Right atrium auricular region (tissue), 2 donors: Measurements from ENCODE around the gene ENG. TPM values are rescaled to one million over a fixed set of nuclear protein-coding genes. Genes with fewer than 3 reads are reported as not detected.
"Not testable (repeated sequence)": the region's sequence is repeated elsewhere in the genome, so short reads cannot be mapped to it uniquely, and the experiment has no call there.

ENCODE experiments used
- DNase-seq: peaks from one replicate; pipeline ENCODE4 v3.0.0-alpha.2; 2019; ENCODE audit warnings: low spot score
- H3K27ac ChIP-seq, 2 donors: fragments of 200-600 bp; sonication (generic); 1 replicate in 1 of 2; 2 replicates in 1 of 2; pipeline ENCODE4 v1.5.1; 2016 to 2019
- H3K27me3 ChIP-seq, 2 donors: fragments of 200-600 bp; sonication (generic); one replicate each; pipeline versions ENCODE4 v1.5.1 to v1.6.0; 2017 to 2019
- H3K36me3 ChIP-seq: fragments of 200-600 bp; sonication (generic); one replicate; pipeline ENCODE4 v1.5.1; 2016
- H3K4me1 ChIP-seq, 2 donors: fragments of 200-600 bp; sonication (generic); one replicate each; pipeline versions ENCODE4 v1.5.1 to v1.6.0; 2017 to 2019
- H3K4me3 ChIP-seq, 2 donors: fragments of 200-600 bp; sonication (generic); 1 replicate in 1 of 2; 2 replicates in 1 of 2; pipeline ENCODE4 v1.5.1; 2017 to 2019; ENCODE audit warnings: mild to moderate bottlenecking in 1 of 2, moderate library complexity in 1 of 2
- H3K9me3 ChIP-seq, 2 donors: fragments of 200-600 bp; sonication (generic); one replicate each; pipeline ENCODE4 v1.5.1; 2019
- total RNA-seq, 2 donors: library from RNA; depleted of rRNA; stranded (reverse); fragments of >200 nt; gene quantifications; one replicate each; pipeline ENCODE4 v1.1.0, GENCODE V29; 2016
- TF ChIP-seq, protein P1 (sequence below), 2 donors: fragments of 200-600 bp; sonication (generic); IDR thresholded peaks; one replicate each; pipeline ENCODE4 v1.5.1; 2019; ENCODE audit warnings: antibody characterized with exemption in 2 of 2

Gene ENG
- total RNA-seq, 2 donors from 2014 or later: 142 to 511 TPM

- peaks cover 0 to 21% of the 10 kb centered on the region in 2 donors for H3K4me1 ChIP-seq
- H3K9me3 ChIP-seq: no peaks in the 10 kb centered on the region
- H3K36me3 ChIP-seq: peaks cover 30% of the 10 kb centered on the region
- no peaks in the 10 kb centered on the region for H3K27me3 ChIP-seq
- TF ChIP-seq, protein P1, sequence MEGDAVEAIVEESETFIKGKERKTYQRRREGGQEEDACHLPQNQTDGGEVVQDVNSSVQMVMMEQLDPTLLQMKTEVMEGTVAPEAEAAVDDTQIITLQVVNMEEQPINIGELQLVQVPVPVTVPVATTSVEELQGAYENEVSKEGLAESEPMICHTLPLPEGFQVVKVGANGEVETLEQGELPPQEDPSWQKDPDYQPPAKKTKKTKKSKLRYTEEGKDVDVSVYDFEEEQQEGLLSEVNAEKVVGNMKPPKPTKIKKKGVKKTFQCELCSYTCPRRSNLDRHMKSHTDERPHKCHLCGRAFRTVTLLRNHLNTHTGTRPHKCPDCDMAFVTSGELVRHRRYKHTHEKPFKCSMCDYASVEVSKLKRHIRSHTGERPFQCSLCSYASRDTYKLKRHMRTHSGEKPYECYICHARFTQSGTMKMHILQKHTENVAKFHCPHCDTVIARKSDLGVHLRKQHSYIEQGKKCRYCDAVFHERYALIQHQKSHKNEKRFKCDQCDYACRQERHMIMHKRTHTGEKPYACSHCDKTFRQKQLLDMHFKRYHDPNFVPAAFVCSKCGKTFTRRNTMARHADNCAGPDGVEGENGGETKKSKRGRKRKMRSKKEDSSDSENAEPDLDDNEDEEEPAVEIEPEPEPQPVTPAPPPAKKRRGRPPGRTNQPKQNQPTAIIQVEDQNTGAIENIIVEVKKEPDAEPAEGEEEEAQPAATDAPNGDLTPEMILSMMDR (IDR thresholded peaks at IDR 0.05): no peak
- H3K27ac ChIP-seq: peak overlapping the region in 1 of 2 donors; percentile 10
- no peak for DNase-seq
- H3K4me3 ChIP-seq: no peak overlapping the region
Observed at GRCh38 chr9:127884427-127884911, 30.0 kb upstream of the ENG start.

DNA sequence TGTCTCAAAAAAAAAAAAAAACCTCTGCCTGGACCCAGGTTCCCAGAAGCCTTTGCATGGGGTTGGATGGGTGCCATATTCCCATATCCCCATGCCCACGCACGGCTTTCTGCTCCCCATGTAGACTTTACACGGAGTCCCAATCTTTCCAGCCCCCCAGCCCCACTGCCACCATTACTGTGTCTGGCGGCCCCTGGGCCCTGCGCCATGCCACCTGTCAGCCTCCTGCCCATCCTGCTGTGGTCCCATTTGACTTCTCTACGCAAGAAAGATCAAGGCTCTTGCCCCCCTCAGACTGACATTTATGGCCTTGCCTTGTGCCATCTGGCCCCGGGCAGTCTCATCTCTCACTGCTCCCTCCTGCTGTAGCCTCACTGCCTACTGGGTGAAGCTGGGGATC lies 29.5 kb upstream of the ENG start:
- H3K4me1 ChIP-seq: peaks cover 0 to 21% of the 10 kb centered on the region in 2 donors
- no peak overlapping the region for H3K4me3 ChIP-seq
- peak overlapping the region in 1 of 2 donors; percentile 10 for H3K27ac ChIP-seq
- DNase-seq: no peak
- H3K9me3 ChIP-seq: no peaks in the 10 kb centered on the region
- H3K36me3 ChIP-seq: peaks cover 30% of the 10 kb centered on the region
- no peaks in the 10 kb centered on the region for H3K27me3 ChIP-seq
- TF ChIP-seq, protein P1 (IDR thresholded peaks at IDR 0.05): no peak

- H3K9me3 ChIP-seq, H3K27me3 ChIP-seq, H3K4me3 ChIP-seq, DNase-seq, H3K27ac ChIP-seq: not testable (repeated sequence)
- H3K36me3 ChIP-seq: peaks cover 16% of the 10 kb centered on the region
- peaks cover 0 to 40% of the 10 kb centered on the region in 2 donors for H3K4me1 ChIP-seq
Observed at GRCh38 chr9:127881715-127882114, 27.3 kb upstream of the ENG start.

DNA sequence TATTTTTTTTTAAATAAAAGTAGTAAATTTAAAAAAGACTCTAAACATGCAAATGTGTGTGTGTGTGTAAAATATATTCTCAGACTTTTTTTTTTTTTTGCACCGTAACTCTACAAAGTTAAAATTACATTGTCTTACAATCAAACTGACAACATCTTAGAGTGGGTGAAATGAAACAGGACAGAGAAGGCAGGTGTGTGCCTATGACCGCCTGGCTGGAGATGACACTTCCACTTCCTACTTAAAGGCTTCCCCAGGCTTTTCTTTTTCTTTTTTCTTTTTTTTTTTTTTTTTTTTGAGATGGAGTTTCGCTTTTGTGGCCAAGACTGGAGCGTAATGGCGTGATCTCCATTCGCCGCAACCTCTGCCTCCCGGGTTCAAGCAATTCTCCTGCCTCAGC lies 25.7 kb upstream of the ENG start:
- Histone ChIP-seq H3K27me3 (no peaks in the 10 kb centered on the region), H3K4me3 (no peak overlapping the region), H3K9me3 (no peaks in the 10 kb centered on the region), H3K4me1 (peaks cover 0 to 46% of the 10 kb centered on the region in 2 donors), H3K36me3 (peaks cover 3% of the 10 kb centered on the region), H3K27ac (no peak overlapping the region)
- no peak for DNase-seq
- TF ChIP-seq, protein P1 (IDR thresholded peaks at IDR 0.05): no peak

- H3K27ac ChIP-seq: peak overlapping the region in 1 of 2 donors; percentile 94
- no peak for DNase-seq
- H3K9me3 ChIP-seq: no peaks in the 10 kb centered on the region
- H3K4me1 ChIP-seq: peaks cover 0 to 48% of the 10 kb centered on the region in 2 donors
- H3K4me3 ChIP-seq: no peak overlapping the region
- no peaks in the 10 kb centered on the region for H3K27me3 ChIP-seq
- TF ChIP-seq, protein P1 (IDR thresholded peaks at IDR 0.05): no peak
- H3K36me3 ChIP-seq: no peaks in the 10 kb centered on the region
Observed at GRCh38 chr9:127878652-127879390, 24.4 kb upstream of the ENG start.

GRCh38 chr9:127878001-127878651 lies 23.7 kb upstream of the ENG start:
- no peaks in the 10 kb centered on the region for H3K9me3 ChIP-seq
- peak overlapping the region; percentile 76 to 77 for H3K4me3 ChIP-seq
- peaks cover 3% of the 10 kb centered on the region for H3K36me3 ChIP-seq
- DNase-seq: no peak
- H3K27ac ChIP-seq: peak overlapping the region; percentile 93 to 94
- TF ChIP-seq, protein P1 (IDR thresholded peaks at IDR 0.05): no peak
- peaks cover 2 to 55% of the 10 kb centered on the region in 2 donors for H3K4me1 ChIP-seq
- no peaks in the 10 kb centered on the region for H3K27me3 ChIP-seq
